Measurements from ENCODE around the gene ARAP2. TPM values are rescaled to one million over a fixed set of nuclear protein-coding genes. Genes with fewer than 3 reads are reported as not detected.
"Not testable (repeated sequence)": the region's sequence is repeated elsewhere in the genome, so short reads cannot be mapped to it uniquely, and the experiment has no call there.

The ARAP2 gene
- total and polyA plus RNA-seq, 2 of the 13 experiments (the other 11 are each of a cell fraction or from before 2014, with no cell fraction given) = 0.37 to 1.4 TPM

DNA sequence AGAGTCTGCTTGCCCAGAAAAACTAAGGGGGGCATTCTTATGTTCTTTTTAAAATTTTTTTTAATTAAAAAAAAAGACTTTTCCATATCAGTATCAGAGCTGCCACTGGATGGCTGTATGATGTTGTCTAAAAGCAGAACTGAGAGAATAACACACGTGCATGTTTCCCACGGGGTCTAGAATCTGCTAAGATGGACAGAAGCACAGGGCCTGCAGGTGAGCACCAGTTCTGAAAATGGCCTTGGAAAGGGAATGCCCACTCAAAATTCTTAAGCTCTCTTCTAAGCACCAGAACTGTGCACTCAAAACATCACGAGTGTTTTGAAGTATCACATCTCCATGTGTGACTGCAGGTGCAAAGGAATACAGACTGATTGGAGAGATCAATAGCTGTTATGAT, 61.1 kb downstream of the ARAP2 start (continued):
- no peak for TF ChIP-seq TSC22D2 (CRISPR knock-in tag; IDR thresholded peaks at IDR 0.05; ENCODE audit: borderline replicate concordance)

- H3K4me1 ChIP-seq (ENCODE audit: insufficient read depth, low read length); in situ Hi-C loops (cut with HindIII; ENCODE audit: extremely low pct_ligation_motif_present, low pct_unique_long_range_greater_than_20kb); H4K20me1 ChIP-seq (ENCODE audit: insufficient read depth, low read length); H2AFZ ChIP-seq (ENCODE audit: low read length); H3K4me3 ChIP-seq (replicated peaks in 1 of 3; ENCODE audit: insufficient read depth in 1 of 3, low read depth in 2 of 3, low read length in 3 of 3); FAIRE-seq; H3K27me3 ChIP-seq (ENCODE audit: control insufficient read depth in 1 of 2, insufficient read depth in 2 of 2, low read length in 2 of 2); intact Hi-C loops (cut with micrococcal nuclease; ENCODE audit: unreplicated experiment); H3K9me3 ChIP-seq (ENCODE audit: low read length); H3K4me2 ChIP-seq (ENCODE audit: low read depth, low read length); BruUV-seq (replicated peaks); DNase-seq (ENCODE audit: low spot score); H3K36me3 ChIP-seq (replicated peaks in 1 of 2; ENCODE audit: control insufficient read depth in 1 of 2, insufficient read depth in 2 of 2, low read length in 2 of 2); POLR2A ChIA-PET; ATAC-seq; CTCF ChIA-PET (ENCODE audit: low intra/inter-chr PET ratio, low total read pairs); H3K79me2 ChIP-seq (ENCODE audit: insufficient read depth, low read length); H3K9ac ChIP-seq (ENCODE audit: insufficient read depth, low read depth, low read length); H3K27ac ChIP-seq (ENCODE audit: extremely low read length, insufficient read depth, low read length): not testable (repeated sequence)
- 57% methylated on average over 9 of the region's 9 CpGs for WGBS (ENCODE audit: low lambda C conversion rate)
Observed at GRCh38 chr4:36182315-36182714, 62.0 kb downstream of the ARAP2 start.

DNA sequence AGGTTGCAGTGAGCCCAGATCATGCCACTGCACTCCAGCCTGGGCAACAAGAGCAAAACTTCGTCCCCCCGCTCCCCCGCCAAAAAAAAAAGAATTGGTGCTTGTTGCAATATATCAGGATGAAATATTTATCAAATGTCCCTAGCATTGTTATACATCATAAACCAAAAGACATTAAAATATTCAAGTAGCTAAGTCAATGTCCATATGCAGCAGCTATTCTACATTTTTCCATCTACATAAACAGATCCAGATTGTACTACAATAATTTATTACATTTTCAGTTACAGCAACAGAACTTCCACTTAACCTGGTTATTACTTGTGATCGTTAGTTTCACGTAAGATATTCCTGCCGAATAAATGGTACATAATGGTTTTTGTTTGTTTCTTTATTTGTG, 64.1 kb downstream of the ARAP2 start:
- no peak overlapping the region for H3K4me2 ChIP-seq (ENCODE audit: low read depth, low read length)
- ATAC-seq (no peak), FAIRE-seq (no peak), DNase-seq (ENCODE audit: low spot score) (no peak)
- H3K79me2 ChIP-seq (ENCODE audit: insufficient read depth, low read length) = no peaks in the 10 kb centered on the region
- H3K9me3 ChIP-seq (ENCODE audit: low read length) = no peaks in the 10 kb centered on the region
- in situ Hi-C loops (cut with HindIII; ENCODE audit: extremely low pct_ligation_motif_present, low pct_unique_long_range_greater_than_20kb) = no loop called here
- TF ChIP-seq ZFP36L2 (CRISPR knock-in tag; IDR thresholded peaks at IDR 0.05) = no peak
- TF ChIP-seq ZKSCAN8 (CRISPR knock-in tag; IDR thresholded peaks at IDR 0.05; ENCODE audit: borderline replicate concordance) = no peak
- TF ChIP-seq ZFP1 (CRISPR knock-in tag; IDR thresholded peaks at IDR 0.05) = no peak
- TF ChIP-seq ZNF317 (CRISPR knock-in tag; IDR thresholded peaks at IDR 0.05) = no peak
- ChIA-PET CTCF (ENCODE audit: low intra/inter-chr PET ratio, low total read pairs) (no interaction called here), POLR2A (no interaction called here)
- intact Hi-C loops (cut with micrococcal nuclease; ENCODE audit: unreplicated experiment) = no loop called here
- no peaks in the 10 kb centered on the region for H3K27me3 ChIP-seq (ENCODE audit: control insufficient read depth in 1 of 2, insufficient read depth in 2 of 2, low read length in 2 of 2)
- no peaks in the 10 kb centered on the region for H3K36me3 ChIP-seq (replicated peaks in 1 of 2; ENCODE audit: control insufficient read depth in 1 of 2, insufficient read depth in 2 of 2, low read length in 2 of 2)
- H3K9ac ChIP-seq (ENCODE audit: insufficient read depth, low read depth, low read length) = no peak overlapping the region
- 65% methylated on average over 6 of the region's 6 CpGs for WGBS (ENCODE audit: low lambda C conversion rate)
- BruUV-seq (replicated peaks) = no TSS peak
- H2AFZ ChIP-seq (ENCODE audit: low read length) = no peak overlapping the region
- H3K4me1 ChIP-seq (ENCODE audit: insufficient read depth, low read length) = no peaks in the 10 kb centered on the region
- no peak overlapping the region for H3K4me3 ChIP-seq (replicated peaks in 1 of 3; ENCODE audit: insufficient read depth in 1 of 3, low read depth in 2 of 3, low read length in 3 of 3)
- no peaks in the 10 kb centered on the region for H4K20me1 ChIP-seq (ENCODE audit: insufficient read depth, low read length)
- no peak overlapping the region for H3K27ac ChIP-seq (ENCODE audit: extremely low read length, insufficient read depth, low read length)
